Lower leg skin (tissue), 4 donors: Measurements from ENCODE around the gene INTS12. TPM values are rescaled to one million over a fixed set of nuclear protein-coding genes. Genes with fewer than 3 reads are reported as not detected.

Source experiments
- DNase-seq, 2 donors: peaks; one replicate each; pipeline ENCODE4 v3.0.0-alpha.2; 2019; ENCODE audit warnings: low spot score in 2 of 2
- H3K4me3 ChIP-seq: fragments of 200-600 bp; sonication (generic); 2 replicates; pipeline ENCODE4 v1.5.1; 2017; ENCODE audit warnings: mild to moderate bottlenecking, low read depth; ENCODE audit not compliant: poor library complexity, severe bottlenecking
- POLR2A ChIP-seq, 2 donors: fragments of 450-650 bp; IDR thresholded peaks; one replicate each; pipeline ENCODE4 v1.6.1; 2016 to 2017; ENCODE audit warnings: antibody characterized with exemption in 2 of 2, mild to moderate bottlenecking in 1 of 2, moderate library complexity in 1 of 2
- WGBS, 2 donors: methylation state at CpG; one replicate each; pipeline ENCODE4 v1.1.5; 2018; 5-methylcytosine and 5-hydroxymethylcytosine counted together
- intact Hi-C: fragments of 100-400 bp; cut with DNase I; formaldehyde crosslinking; loops from one replicate; pipeline ENCODE4 v1.15.0; 2023; ENCODE audit warnings: low total_unique reads
- total RNA-seq, 4 donors: library from RNA; depleted of rRNA; stranded (reverse); fragments of >200 nt; gene quantifications; one replicate each; pipeline ENCODE4 v1.1.0, GENCODE V29; 2016
- TF ChIP-seq, protein P1 (sequence below), 3 donors: fragments of 450-650 bp; IDR thresholded peaks; one replicate each; pipeline ENCODE4 v1.5.1; 2016; ENCODE audit warnings: antibody characterized with exemption in 3 of 3, mild to moderate bottlenecking in 3 of 3, moderate library complexity in 2 of 3

Gene INTS12
- total RNA-seq, 4 donors from 2014 or later = 14.7 to 21.8 (median 17.8) TPM

DNA sequence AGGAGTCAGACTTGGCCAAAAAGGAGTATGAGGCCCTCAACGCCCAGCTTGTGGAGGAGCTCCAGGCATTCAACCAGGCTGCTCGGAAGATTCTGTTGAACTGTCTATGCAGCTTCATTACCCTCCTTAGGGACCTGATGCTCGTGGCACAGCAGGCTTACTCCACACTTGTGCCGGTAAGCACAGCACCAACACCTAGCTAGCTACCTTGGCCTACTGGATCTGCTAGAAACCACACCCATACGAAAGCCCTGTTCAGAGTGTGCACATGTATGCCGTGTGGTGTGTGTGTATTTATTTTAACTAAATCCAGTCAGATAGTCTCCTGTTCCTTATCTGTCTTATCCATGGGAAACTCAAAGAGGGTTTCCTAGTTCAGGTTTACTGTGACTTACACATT, 49.3 kb downstream of the INTS12 start:
- TF ChIP-seq, protein P1, sequence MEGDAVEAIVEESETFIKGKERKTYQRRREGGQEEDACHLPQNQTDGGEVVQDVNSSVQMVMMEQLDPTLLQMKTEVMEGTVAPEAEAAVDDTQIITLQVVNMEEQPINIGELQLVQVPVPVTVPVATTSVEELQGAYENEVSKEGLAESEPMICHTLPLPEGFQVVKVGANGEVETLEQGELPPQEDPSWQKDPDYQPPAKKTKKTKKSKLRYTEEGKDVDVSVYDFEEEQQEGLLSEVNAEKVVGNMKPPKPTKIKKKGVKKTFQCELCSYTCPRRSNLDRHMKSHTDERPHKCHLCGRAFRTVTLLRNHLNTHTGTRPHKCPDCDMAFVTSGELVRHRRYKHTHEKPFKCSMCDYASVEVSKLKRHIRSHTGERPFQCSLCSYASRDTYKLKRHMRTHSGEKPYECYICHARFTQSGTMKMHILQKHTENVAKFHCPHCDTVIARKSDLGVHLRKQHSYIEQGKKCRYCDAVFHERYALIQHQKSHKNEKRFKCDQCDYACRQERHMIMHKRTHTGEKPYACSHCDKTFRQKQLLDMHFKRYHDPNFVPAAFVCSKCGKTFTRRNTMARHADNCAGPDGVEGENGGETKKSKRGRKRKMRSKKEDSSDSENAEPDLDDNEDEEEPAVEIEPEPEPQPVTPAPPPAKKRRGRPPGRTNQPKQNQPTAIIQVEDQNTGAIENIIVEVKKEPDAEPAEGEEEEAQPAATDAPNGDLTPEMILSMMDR (IDR thresholded peaks at IDR 0.05) = no peak
- TF ChIP-seq POLR2A (IDR thresholded peaks at IDR 0.05) = no peak
- H3K4me3 ChIP-seq = no peak overlapping the region
- WGBS, 2 donors = 82 to 89% methylated on average over 6 of the region's 6 CpGs
- DNase-seq = no peak
- intact Hi-C loops = no loop called here

DNA sequence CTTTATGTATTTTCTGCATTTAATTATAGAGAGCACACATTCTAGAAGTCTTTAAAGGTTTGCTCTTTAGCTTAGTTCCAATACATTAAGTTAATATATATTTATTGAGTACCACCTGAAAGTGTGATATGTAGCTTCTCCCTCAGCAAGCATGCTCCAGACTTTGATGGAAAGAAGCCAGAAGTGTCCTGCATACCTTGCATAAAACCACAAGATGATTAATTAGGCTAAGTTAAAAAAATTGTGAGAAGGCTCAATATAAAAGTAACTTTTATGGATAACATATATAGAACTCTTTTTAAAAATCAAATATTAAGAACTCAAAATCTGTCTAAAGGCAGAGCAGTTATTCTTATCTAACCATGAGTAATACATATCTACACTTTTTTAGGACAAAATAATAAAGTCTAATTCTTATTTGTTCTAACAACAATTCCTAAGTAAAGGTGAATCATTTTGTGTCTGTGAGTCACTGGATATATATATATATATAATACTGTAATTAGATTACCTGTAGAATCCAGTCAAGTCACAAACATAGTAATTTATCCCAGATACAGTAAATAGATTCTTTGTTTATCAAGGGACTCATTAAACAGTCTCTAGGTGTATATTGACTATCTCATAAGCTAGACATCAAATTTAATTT, 51.2 kb downstream of the INTS12 start:
- intact Hi-C loops = no loop called here
- no peak for TF ChIP-seq POLR2A (IDR thresholded peaks at IDR 0.05)
- TF ChIP-seq, protein P1 (IDR thresholded peaks at IDR 0.05) = no peak
- H3K4me3 ChIP-seq = no peak overlapping the region
- DNase-seq = no peak

DNA sequence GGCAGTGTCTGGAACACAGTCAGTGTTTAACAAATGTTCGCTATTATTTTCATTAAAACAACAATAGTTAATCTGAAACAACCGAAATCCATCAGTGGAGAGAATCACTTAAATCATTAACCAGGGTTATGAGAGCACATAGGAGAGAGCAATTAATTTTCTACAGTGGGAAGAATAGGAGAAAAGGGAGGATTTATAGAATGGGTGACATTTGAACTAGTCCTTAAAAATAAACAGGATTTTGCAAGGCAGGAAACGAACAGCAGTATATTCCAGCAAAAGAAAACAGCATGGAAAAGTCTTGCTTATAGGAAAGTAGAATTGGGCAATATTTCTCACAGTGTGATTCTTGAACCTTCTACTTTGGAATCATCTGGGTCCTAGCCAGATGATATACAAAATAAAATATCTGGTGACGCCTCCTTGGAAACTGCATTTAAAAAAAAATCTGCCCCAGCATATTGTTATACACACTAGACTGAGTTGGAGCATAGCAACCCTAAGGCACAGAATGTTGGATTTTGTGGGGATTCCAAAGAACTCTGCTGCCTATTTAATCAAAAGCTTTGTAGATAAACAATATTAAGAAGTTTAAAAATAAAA, 56.1 kb downstream of the INTS12 start:
- TF ChIP-seq POLR2A (IDR thresholded peaks at IDR 0.05) = no peak
- TF ChIP-seq, protein P1 (IDR thresholded peaks at IDR 0.05) = no peak
- DNase-seq = no peak
- no peak overlapping the region for H3K4me3 ChIP-seq
- intact Hi-C loops = no loop called here
- WGBS, 2 donors = 72 to 79% methylated on average over 4 of the region's 4 CpGs

DNA sequence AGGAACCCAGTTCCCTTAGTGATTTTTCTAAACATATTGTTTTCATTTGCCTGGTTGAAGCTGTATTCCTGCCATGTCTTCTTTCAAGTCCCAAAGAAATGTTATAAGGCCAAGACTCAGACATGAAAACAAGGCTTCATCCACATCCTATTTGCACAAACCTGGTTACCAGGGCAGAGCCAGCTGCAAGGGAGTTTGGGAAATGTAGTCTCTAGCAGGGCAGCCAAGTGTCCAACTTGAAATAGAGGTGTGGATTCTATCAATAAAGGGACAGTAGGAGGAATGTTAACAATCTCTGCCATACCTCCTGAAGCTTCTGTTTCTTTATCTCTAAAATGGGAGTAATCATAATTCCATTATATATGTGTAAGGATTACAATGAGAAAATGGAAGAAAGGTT, 56.6 kb downstream of the INTS12 start:
- DNase-seq = no peak
- intact Hi-C loops = no loop called here
- no peak overlapping the region for H3K4me3 ChIP-seq
- TF ChIP-seq, protein P1 (IDR thresholded peaks at IDR 0.05) = no peak
- TF ChIP-seq POLR2A (IDR thresholded peaks at IDR 0.05) = no peak

DNA sequence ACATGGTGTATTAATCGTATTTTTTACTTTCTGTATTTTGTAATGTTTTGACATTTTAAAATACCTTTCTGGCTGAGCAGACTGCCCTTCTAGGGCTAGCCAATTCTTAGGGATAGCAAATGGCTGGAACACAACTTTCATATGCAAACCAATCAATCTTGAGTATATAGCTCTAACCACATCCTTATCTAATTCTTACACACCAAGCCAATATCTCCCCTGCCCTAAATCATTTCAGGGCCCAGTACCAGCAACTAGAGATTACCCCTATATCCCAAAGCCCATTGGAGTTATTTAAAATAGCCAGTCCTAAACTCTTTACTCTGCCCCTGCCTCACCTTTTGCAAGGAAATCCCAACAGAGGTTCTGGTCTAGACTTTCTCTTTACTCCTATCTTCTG, 58.3 kb downstream of the INTS12 start:
- no peak for DNase-seq
- WGBS, 2 donors = 78% methylated on average over 1 of the region's 1 CpG
- intact Hi-C loops = no loop called here
- H3K4me3 ChIP-seq = no peak overlapping the region
- no peak for TF ChIP-seq POLR2A (IDR thresholded peaks at IDR 0.05)
- TF ChIP-seq, protein P1 (IDR thresholded peaks at IDR 0.05) = no peak

DNA sequence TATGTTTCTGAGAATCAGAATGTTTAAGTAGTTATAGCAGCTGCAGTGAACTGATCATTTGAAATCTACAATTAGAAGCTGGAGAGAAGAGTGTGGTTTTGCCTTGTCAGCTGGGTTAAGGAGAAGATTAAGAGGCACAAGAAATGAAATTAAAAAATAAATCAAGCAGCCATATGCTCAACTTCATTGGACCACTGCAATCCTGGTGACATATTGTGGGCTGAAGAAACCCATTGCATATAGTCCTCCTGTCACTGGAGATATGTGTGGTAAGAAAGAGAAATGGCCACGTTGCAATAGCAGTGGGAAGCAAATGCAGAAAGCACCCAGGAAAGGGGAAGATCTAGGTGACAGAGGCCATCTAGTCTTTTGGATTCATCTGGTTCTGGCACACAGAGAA, 63.0 kb downstream of the INTS12 start:
- 65 to 68% methylated on average over 1 of the region's 1 CpG for WGBS, 2 donors
- DNase-seq = no peak
- TF ChIP-seq, protein P1 (IDR thresholded peaks at IDR 0.05) = no peak
- TF ChIP-seq POLR2A (IDR thresholded peaks at IDR 0.05) = no peak
- intact Hi-C loops = no loop called here
- no peak overlapping the region for H3K4me3 ChIP-seq
